ENCODE results near the gene PPP4R2.

PPP4R2 gene, protein sequence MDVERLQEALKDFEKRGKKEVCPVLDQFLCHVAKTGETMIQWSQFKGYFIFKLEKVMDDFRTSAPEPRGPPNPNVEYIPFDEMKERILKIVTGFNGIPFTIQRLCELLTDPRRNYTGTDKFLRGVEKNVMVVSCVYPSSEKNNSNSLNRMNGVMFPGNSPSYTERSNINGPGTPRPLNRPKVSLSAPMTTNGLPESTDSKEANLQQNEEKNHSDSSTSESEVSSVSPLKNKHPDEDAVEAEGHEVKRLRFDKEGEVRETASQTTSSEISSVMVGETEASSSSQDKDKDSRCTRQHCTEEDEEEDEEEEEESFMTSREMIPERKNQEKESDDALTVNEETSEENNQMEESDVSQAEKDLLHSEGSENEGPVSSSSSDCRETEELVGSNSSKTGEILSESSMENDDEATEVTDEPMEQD

DNA sequence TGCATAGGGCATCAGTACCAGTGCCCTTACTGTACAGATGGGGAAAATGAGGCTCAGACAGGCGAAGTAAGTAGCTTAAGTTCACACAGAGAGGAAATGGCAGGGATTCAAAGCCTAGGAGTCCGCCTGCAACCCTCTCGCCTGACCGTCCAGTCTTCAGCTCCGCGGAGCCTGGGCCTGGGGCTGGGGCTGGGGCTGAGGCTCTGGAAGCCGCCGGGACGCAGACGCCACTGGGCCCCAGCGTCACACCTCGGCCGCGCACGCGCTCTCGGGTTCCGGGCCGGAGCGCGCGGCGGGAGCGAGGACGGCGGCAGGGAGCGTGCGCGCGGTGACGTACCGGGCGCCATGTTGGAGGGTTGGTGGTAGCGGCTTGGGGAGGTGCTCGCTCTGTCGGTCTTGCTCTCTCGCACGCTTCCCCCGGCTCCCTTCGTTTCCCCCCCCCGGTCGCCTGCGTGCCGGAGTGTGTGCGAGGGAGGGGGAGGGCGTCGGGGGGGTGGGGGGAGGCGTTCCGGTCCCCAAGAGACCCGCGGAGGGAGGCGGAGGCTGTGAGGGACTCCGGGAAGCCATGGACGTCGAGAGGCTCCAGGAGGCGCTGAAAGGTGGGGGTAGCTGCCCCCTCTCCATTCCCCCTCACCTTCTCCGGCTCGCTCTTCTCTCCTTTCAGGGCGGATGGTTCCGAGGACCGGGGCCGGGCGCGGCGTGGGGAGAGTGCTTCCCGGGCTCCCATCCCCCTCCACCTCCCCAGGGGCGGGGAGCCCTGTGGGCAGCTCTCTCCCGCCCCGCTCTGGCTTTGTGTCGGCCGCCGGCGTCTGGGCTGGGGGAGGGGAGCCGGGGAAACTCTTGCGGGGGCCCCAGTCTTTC, at the start of gene PPP4R2:
PPP4R2 (plus strand) TSS at position 339 of the 861 bp plus-strand sequence; CDS start at position 566, 227 bp downstream.
- DNase-seq, result peak; percentile 93

DNA sequence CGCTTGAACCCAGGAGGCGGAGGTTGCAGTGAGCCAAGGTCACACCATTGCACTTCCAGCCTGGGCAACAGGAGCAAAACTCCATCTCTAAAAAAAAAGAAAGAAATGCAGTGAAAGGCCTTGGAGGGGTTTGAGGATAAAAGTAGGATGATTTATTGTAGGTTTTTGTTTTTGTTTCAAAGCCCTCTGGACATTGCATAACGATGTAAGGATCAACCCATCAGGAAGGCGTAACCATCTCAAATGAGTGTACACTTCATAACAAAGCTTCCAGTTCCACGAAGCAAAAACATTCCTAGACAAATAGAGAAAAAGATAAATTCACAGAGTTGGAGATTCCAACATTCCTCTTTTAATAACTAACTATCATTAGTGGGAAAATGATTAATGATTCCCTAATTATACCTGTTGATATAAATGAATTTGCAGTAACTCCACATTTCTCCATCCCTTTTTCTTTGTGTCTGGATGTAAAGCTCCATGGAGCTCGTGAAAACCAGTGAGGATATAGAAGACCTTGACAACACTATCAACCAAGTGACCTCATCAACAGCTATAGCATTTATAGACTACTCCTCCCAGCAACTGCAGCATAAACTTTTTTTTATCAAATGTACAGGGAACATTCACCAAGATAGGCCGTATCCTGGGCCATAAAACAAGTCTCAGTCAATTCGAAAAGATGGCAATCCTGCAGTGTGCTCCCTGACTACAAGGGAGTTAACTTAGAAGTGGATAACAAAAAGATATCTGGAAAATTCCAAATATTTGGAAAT, 48.7 kb upstream of the PPP4R2 start:
- DNase-seq, result no peak

- DNase-seq, result no peak
These were observed 47.6 kb upstream of the PPP4R2 start for GRCh38 chr3:72949016-72949415.

- no peak for DNase-seq
These were observed 46.2 kb upstream of the PPP4R2 start for GRCh38 chr3:72950372-72950771.

- DNase-seq, result no peak
These were observed 45.8 kb upstream of the PPP4R2 start for GRCh38 chr3:72950801-72951200.

DNA sequence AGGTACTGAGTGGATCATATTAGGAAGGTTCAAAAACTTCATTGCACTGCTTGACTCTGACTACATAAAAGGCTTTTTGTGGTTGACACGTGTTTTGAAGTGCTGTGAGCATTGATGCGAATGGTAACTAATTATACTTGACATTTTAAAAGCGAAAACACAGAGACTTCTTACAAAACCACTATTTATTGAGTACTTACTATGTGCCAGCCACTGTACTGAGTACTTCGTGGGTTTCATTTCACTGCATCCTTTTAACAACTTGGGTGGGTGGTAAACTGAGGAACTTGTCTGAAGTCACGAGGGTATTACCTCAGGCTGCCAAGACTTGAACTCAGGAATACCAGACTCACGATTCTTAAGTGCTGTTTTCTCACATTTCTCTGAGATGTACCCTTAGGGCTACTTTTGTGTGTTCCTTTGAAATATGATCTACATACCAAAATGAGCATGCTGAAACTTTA, 45.3 kb upstream of the PPP4R2 start:
- no peak for DNase-seq

- no peak for DNase-seq
These were observed 43.2 kb upstream of the PPP4R2 start for GRCh38 chr3:72953325-72953956.

DNA sequence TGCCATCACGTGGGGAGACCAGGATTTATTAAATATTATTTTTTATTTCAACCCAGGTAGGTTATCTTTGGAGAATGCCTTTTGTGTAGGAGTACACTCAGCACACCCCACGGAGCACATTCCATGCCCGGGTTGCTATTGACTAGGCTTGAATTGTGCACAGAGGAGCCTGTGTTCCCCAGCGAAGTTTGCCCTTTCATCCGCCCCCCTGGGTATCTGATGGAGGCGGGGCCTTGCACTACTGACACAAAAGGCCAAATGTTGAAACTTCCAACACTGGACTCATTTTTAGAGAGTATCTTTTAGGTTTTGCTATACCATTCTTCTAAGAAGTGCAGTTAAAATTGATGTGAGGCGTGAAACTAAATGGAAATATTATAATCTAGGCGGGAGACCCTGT, 39.3 kb upstream of the PPP4R2 start:
- DNase-seq, result no peak

DNA sequence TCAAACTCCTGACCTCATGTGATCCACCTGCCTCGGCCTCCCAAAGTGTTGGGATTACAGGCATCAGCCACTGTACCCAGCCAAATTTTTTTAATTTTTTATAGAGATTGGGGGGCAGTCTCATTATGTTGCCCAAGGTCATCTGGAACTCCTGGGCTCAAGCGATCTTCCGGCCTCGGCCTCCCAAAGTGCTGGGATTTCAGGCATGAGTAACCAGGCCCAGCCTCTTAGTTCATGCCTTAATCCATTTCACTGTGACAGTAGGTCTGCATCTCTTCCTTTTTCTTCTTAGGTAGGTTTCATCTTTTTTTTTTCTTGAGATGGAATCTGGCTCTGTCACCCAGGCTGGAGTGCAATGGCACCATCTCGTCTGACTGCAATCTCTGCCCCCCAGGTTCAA, 37.3 kb upstream of the PPP4R2 start:
- DNase-seq, result no peak

DNA sequence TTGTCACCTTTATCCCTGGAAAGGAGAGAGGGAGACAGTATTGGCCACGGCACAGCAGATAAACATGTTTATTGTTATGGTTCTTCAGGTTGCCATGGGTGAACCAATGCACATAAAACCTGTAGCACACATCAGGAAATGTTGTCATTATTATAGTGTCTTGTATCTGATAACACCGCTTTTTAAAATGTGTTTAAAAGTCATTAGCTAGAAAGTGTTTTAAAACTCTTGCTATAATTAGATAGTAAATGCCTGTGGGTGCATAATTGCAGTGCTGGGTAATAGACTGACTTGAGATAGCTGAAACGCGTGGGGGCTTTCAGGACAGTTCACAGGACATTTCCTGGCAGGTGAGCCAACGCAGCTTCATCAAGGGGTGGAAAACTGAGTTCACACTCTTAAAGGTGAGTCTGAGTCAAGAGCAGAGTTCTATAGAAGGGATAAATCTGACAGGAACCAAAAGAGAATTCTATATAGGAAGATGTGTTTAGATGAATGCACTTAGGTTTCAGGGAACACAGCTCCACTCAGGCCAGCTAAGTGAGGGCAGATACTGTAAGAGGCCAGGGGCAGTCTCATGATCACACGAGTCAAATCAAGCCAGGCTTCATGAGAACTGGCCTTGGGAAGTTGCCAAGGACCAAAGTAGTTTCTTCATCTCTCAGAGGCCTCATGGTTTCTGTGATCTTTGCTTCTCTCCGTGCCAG, 35.6 kb upstream of the PPP4R2 start:
- peak; percentile 42 for DNase-seq

DNA sequence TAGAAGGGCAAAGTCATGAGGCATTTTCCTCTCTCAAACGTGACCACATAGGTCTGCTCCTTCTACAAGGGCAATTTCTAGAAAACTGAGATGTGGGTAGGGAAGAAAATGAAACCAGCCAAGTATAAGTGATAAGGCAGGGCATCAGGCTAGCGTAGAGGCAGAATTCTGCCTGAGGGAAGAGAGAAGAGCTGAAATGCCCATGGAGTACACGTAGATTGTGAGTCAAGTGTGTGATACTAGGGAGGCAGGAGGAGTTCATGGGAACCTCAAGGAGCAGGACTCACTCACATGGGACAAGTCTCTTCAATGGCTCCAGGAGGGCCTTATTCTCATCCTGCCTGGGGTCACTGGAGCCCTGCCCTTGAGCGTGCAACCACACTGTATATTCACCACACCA, 34.9 kb upstream of the PPP4R2 start:
- DNase-seq, result no peak

- no peak for DNase-seq
These were observed 34.3 kb upstream of the PPP4R2 start for GRCh38 chr3:72962317-72962716.

DNA sequence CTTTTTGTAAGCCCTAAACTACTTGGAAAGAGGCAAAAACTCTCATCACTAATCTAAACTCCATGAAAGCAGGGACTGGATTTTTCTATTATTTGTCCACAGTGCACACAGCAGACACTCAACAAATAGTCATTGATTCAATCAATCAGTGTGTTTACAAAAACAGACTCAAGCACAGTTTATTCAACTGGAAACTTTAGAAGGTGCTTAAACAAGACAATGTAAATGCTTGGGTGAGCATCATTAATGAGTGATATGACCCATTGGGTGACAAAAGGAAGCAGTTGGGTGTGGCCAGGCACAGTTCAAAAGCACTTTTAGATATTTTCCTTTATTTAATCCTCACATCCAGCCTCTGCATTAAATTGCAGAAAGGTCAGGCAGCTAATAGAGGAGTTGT, 32.0 kb upstream of the PPP4R2 start:
- no peak for DNase-seq

GRCh38 chr3:72968266-72968664, 28.3 kb upstream of the PPP4R2 start:
- no peak for DNase-seq

DNA sequence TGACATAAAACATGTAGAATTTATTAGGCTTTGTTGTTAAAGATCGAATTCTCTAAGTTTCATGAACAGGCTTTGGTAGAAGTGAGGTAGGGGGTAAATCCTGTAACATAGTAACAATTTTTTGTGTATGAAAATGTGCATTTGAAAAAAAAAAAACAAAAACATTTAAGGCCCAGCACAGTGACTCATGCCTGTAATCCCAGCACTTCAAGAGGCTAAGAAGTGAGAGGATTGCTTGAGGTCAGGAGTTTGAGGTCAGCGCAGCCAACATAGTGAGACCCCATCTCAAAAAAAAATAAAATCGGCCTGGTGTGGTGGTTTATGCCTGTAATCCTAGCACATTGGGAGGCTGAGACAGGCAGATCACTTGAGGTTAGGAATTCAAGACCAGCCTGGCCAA, 26.8 kb upstream of the PPP4R2 start:
- DNase-seq, result no peak

- DNase-seq, result no peak
These were observed 25.7 kb upstream of the PPP4R2 start for GRCh38 chr3:72970942-72971341.

DNA sequence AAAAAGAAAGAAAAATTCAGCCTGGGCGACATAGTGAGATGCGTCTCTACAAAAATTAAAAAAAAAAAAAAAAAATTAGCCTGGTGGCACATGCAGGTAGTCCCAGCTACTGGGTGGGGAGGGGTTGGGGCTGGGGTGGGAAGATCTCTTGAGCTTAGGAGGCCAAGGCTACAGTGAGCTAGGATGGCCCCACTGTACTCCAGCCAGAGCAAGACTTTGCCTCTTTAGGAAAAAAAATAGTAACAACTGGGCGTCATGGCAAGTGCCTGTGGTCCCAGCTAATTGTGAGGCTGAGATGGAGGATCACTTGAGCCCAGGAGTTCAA, 23.9 kb upstream of the PPP4R2 start:
- DNase-seq, result no peak

DNA sequence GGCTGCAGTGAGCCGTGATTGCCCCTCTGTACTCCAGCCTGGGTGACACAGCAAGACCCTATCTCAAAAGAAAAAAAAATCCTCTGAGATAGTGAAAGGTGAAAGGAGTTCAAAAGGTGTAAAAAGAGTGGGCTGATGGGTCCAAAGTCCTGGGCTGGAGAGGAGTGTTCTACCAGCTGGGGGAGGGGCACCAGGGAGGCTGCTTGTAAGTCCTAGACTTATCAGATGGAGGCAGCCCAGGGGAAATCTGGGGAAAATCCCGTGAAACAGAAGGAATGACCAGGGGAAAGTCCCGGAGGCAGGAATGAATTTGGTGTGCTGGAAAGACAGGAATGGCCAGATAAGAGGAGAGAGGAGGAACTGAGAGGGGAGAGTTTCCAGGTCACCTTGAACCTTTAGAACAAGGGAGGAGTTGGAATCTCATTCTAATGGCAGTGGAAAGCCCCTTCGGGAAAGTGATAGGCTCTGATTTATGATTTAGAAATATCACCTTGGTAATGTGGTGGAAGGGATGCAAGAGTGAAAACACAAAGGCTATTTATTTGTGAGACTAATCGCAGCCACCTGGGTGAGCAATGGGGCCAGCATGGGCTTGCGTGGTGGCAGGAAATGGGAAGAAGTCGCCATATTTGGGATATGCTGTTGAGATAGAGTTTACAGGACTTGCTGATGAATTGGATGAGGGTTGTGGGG, 23.4 kb upstream of the PPP4R2 start:
- DNase-seq, result peak; percentile 69

GRCh38 chr3:72973786-72974185, 22.8 kb upstream of the PPP4R2 start:
- DNase-seq, result no peak

DNA sequence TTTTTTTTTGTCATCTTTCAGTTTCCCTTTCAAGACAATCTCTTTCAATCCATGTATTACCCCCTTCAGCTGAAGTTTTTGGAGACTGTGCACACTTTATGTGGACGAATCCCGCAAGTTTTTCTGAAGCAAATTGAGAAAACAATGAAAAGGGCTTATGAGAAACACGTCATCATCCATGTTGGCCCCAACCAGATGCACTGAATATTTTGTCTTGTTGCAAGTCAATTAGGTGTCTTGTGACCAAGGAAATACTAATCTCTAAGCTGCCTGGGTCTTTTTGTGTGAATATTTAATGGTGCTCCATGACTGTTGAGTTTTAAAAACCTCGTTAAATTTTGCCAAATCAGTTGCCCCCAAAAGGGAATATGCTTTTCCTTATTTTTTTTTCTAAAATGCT, 21.7 kb upstream of the PPP4R2 start:
- no peak for DNase-seq

DNA sequence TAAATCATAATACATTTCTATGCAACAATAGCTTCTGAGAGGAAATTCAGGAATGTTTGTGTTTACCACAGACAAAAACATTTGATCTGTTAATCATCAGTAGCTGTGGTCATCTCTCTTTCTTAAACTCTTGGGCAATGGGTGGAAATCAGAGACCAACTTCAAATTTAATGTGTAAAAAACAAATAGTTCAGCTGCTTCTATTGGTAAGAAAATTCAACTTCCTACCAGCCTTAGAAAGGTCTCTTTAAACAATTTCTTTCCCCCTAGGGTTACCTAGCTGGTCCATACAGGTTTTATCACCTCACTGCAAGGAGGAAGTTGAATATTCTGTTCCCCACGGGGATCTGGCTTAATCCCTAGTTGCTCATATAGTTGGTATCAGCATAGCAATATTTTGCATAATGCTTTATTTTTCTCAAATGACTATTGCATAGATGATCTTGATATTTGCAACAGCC, 20.3 kb upstream of the PPP4R2 start:
- DNase-seq, result peak; percentile 95

All from inflammatory macrophage treated with lipopolysaccharide for 4 hours (primary cell).